Gastrocnemius medialis (tissue), 4 donors: ENCODE measurements around the gene RGS19. TPM values are rescaled to one million over a fixed set of nuclear protein-coding genes. Genes with fewer than 3 reads are reported as not detected.

Experiments used
- ATAC-seq, 2 donors: fragments of 150-250 bp; one replicate each; pipeline ENCODE4 v1.9.1; 2016
- DNase-seq, 2 donors: peaks; one replicate each; pipeline ENCODE4 v3.0.0-alpha.2; 2019
- H3K27ac ChIP-seq, 4 donors: fragments of 200-600 bp; sonication (generic); 1 replicate in 1 of 4; 2 replicates in 3 of 4; pipeline ENCODE4 v1.5.1; 2016 to 2018; ENCODE audit warnings: mild to moderate bottlenecking in 2 of 4, moderate library complexity in 1 of 4
- H3K27me3 ChIP-seq, 3 donors: fragments of 200-600 bp; sonication (generic) in 2 of 3; 1 replicate in 1 of 3; 2 replicates in 2 of 3; pipeline versions ENCODE4 v1.5.1 to v1.6.0; 2016 to 2019; ENCODE audit warnings: mild to moderate bottlenecking in 1 of 3, moderate library complexity in 1 of 3
- H3K36me3 ChIP-seq, 2 donors: fragments of 200-600 bp; sonication (generic) in 1 of 2; one replicate each; pipeline ENCODE4 v1.5.1; 2017 to 2018
- H3K4me1 ChIP-seq, 2 donors: fragments of 200-600 bp; sonication (generic) in 1 of 2; one replicate each; pipeline ENCODE4 v1.5.1; 2016 to 2017; ENCODE audit warnings: mild to moderate bottlenecking in 2 of 2
- H3K4me3 ChIP-seq, 4 donors: fragments of 200-600 bp; sonication (generic) in 3 of 4; 1 replicate in 1 of 4; 2 replicates in 3 of 4; pipeline ENCODE4 v1.5.1; 2016 to 2019; ENCODE audit warnings: mild to moderate bottlenecking in 2 of 4
- H3K9me3 ChIP-seq, 3 donors: fragments of 200-600 bp; sonication (generic) in 2 of 3; 1 replicate in 1 of 3; 2 replicates in 2 of 3; pipeline ENCODE4 v1.5.1; 2016 to 2019
- POLR2A ChIP-seq, 2 donors: fragments of 450-650 bp; IDR thresholded peaks; one replicate each; pipeline ENCODE4 v1.6.1; 2017; ENCODE audit warnings: antibody characterized with exemption in 2 of 2, mild to moderate bottlenecking in 2 of 2, moderate library complexity in 2 of 2
- in situ Hi-C, 4 donors: fragments of 200-750 bp; cut with MboI; loops; one replicate each; pipeline versions ENCODE4 v1.15.0 to v1.8.0; 2017; ENCODE audit warnings: low sequenced_read_pairs in 4 of 4
- intact Hi-C: fragments of 100-400 bp; cut with DNase I; formaldehyde crosslinking; loops from one replicate; pipeline ENCODE4 v1.15.1; 2023; ENCODE audit warnings: low total_unique reads
- total RNA-seq, 4 donors: library from RNA; depleted of rRNA; stranded (reverse); fragments of >200 nt; gene quantifications; one replicate each; pipeline versions ENCODE4 v1.1.0 to v1.2.3, GENCODE V29; 2016
- TF ChIP-seq, protein P1 (sequence below), 5 experiments: fragments of 450-650 bp in 3 of 5; fragments of 200-600 bp in 2 of 5; sonication (generic) in 2 of 5; IDR thresholded peaks in 4 of 5; conservative IDR thresholded peaks in 1 of 5; 1 replicate in 4 of 5; 2 replicates in 1 of 5; pipeline ENCODE4 v1.5.1; 2016 to 2019; ENCODE audit warnings: antibody characterized with exemption in 5 of 5, mild to moderate bottlenecking in 3 of 5, moderate library complexity in 3 of 5

Gene RGS19
- total RNA-seq, 4 donors from 2014 or later = 0.92 to 7.7 (median 3.5) TPM

DNA sequence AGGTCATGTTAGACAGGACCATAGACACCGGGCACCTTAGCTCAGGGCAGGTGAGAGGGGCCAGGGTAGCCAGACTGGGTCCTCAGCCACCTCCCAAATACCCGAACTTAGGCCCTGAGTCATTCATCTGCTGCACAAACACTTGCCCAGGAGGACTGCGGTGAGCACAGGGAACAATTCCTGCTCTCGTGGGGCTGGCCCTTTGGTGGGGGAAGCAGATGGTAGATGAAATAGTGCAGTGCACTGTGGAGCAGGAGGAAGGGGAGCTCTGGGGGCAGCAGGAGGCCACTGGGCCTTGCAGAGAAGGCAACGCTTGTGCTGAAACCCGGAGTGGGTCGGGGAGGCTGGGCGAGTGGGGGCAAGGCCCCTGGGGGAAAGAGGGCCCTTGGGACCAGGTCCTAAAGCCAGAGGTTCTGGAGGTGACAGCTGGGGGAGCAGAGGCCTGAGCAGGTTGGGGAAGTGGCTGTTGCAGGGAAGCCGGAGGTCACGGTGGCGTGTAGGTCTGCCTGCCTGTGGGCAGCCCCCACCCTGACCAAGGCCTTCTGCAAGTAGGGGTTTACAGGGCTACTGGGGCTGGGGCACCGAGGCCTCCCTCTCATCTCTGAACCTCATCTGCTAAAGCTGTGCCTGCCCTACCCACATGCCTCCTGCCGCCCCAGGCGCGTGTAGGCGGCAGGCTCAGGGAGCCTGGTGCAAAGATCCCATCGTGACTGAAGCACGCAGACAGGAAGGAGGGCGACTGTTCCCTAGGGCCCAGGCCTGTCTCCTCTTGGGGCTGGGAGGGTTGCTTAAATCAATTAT is 32.7 kb upstream of the RGS19 start:
- Histone ChIP-seq H3K36me3 (no peaks in the 10 kb centered on the region), H3K27ac (no peak overlapping the region), H3K4me1 (no peaks in the 10 kb centered on the region), H3K9me3 (no peaks in the 10 kb centered on the region), H3K27me3 (no peaks in the 10 kb centered on the region), H3K4me3 (no peak overlapping the region)
- intact Hi-C loops (no loop called here), in situ Hi-C loops (no loop called here)
- TF ChIP-seq, protein P1, sequence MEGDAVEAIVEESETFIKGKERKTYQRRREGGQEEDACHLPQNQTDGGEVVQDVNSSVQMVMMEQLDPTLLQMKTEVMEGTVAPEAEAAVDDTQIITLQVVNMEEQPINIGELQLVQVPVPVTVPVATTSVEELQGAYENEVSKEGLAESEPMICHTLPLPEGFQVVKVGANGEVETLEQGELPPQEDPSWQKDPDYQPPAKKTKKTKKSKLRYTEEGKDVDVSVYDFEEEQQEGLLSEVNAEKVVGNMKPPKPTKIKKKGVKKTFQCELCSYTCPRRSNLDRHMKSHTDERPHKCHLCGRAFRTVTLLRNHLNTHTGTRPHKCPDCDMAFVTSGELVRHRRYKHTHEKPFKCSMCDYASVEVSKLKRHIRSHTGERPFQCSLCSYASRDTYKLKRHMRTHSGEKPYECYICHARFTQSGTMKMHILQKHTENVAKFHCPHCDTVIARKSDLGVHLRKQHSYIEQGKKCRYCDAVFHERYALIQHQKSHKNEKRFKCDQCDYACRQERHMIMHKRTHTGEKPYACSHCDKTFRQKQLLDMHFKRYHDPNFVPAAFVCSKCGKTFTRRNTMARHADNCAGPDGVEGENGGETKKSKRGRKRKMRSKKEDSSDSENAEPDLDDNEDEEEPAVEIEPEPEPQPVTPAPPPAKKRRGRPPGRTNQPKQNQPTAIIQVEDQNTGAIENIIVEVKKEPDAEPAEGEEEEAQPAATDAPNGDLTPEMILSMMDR (IDR thresholded peaks at IDR 0.05 in 4 of 5, conservative IDR thresholded peaks at IDR 0.05 in 1 of 5) = no peak
- TF ChIP-seq POLR2A (IDR thresholded peaks at IDR 0.05) = no peak
- DNase-seq = no peak
- ATAC-seq = no peak

GRCh38 chr20:64110411-64111068 is 31.2 kb upstream of the RGS19 start:
- no peak for TF ChIP-seq POLR2A (IDR thresholded peaks at IDR 0.05)
- TF ChIP-seq, protein P1 (IDR thresholded peaks at IDR 0.05 in 4 of 5, conservative IDR thresholded peaks at IDR 0.05 in 1 of 5) = no peak
- Histone ChIP-seq H3K36me3 (no peaks in the 10 kb centered on the region), H3K4me3 (no peak overlapping the region), H3K4me1 (no peaks in the 10 kb centered on the region), H3K27me3 (no peaks in the 10 kb centered on the region), H3K9me3 (no peaks in the 10 kb centered on the region), H3K27ac (no peak overlapping the region)
- ATAC-seq (no peak), DNase-seq (peak in 1 of 2 donors; percentile 0)
- in situ Hi-C loops = no loop called here
- intact Hi-C loops = no loop called here

DNA sequence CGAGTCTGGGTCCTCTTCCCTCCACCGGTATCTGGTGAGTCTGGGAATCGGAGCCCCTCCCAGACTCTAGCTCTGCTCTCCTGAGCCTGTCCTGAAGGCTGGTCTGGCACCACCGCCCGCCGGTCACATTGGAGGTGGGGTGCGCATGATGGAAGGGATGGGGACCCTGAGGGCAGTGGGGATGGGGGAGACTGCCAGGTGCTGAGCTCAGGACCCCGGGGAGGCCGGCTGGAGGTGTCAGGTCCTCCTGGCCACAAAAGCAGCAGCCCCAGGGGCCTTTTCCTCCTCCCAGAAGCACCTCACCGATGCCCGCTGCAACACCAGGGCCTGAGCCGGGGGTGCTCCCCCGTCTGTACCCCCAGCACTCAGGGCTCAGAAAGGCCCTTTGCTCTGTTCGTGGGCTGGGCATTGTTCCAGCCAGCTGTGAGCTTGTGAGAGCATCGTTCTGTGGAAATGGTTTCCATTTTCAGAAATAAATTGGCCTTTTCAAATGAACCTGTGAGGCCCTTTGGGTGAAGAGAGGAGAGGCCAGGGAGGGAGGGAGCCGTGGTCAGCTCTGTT is 30.6 kb upstream of the RGS19 start:
- ATAC-seq (no peak), DNase-seq (peak in 1 of 2 donors; percentile 6)
- H3K4me3 ChIP-seq = no peak overlapping the region
- peaks cover 0 to 2% (median 0%) of the 10 kb centered on the region in 3 donors for H3K27me3 ChIP-seq
- TF ChIP-seq POLR2A (IDR thresholded peaks at IDR 0.05) = no peak
- TF ChIP-seq, protein P1 (IDR thresholded peaks at IDR 0.05 in 4 of 5, conservative IDR thresholded peaks at IDR 0.05 in 1 of 5) = no peak
- intact Hi-C loops = no loop called here
- no peaks in the 10 kb centered on the region for H3K36me3 ChIP-seq
- in situ Hi-C loops = no loop called here
- no peak overlapping the region for H3K27ac ChIP-seq
- H3K9me3 ChIP-seq = no peaks in the 10 kb centered on the region
- H3K4me1 ChIP-seq = no peaks in the 10 kb centered on the region

- no peaks in the 10 kb centered on the region for H3K9me3 ChIP-seq
- intact Hi-C loops = no loop called here
- peaks cover 0 to 5% (median 2%) of the 10 kb centered on the region in 3 donors for H3K27me3 ChIP-seq
- no peaks in the 10 kb centered on the region for H3K36me3 ChIP-seq
- H3K4me3 ChIP-seq = no peak overlapping the region
- H3K27ac ChIP-seq = no peak overlapping the region
- TF ChIP-seq, protein P1 (IDR thresholded peaks at IDR 0.05 in 4 of 5, conservative IDR thresholded peaks at IDR 0.05 in 1 of 5) = no peak
- no peak for TF ChIP-seq POLR2A (IDR thresholded peaks at IDR 0.05)
- in situ Hi-C loops = no loop called here
- peak in 1 of 2 donors; percentile 4 for DNase-seq
- no peak for ATAC-seq
- H3K4me1 ChIP-seq = no peaks in the 10 kb centered on the region
Measured at GRCh38 chr20:64108731-64109681, 29.7 kb upstream of the RGS19 start.
